ENCODE measurements around the gene SLC35B1.

SLC35B1 gene

DNA sequence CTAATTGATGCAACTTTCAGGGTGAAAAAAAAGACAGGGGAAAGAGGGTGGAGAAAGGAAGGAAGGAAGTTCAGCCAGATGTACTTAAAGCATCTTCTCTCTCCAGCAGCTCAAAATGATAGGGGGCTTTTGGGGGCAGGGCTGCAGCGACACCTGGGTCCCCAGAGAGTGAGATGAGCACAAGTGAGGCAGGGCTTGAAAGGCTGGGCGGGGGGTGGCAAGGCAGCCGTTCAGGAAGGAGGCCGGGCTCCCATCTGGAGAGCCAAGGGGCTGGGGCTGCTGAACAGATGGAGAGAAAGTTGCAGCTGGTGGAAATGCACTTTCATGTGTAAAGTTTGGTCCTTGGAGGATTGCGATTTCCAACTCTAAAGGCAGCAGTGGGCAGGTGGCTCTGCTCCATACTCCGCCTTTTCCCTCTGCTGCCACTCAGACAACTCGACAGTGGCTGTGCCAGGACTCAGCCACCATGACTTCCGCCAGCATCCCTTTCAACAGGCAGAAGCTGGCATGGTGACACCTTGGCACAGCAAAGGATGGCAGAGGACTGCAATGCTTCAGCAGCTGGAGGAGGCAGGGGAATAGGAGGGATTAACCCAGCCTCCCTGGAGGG, 7.7 kb downstream of the SLC35B1 start:
- no peak for DNase-seq (ENCODE audit: low read depth)
- H3K4me3 ChIP-seq (ENCODE audit: low read depth, low read length) = no peak overlapping the region
- TF ChIP-seq, protein P1, sequence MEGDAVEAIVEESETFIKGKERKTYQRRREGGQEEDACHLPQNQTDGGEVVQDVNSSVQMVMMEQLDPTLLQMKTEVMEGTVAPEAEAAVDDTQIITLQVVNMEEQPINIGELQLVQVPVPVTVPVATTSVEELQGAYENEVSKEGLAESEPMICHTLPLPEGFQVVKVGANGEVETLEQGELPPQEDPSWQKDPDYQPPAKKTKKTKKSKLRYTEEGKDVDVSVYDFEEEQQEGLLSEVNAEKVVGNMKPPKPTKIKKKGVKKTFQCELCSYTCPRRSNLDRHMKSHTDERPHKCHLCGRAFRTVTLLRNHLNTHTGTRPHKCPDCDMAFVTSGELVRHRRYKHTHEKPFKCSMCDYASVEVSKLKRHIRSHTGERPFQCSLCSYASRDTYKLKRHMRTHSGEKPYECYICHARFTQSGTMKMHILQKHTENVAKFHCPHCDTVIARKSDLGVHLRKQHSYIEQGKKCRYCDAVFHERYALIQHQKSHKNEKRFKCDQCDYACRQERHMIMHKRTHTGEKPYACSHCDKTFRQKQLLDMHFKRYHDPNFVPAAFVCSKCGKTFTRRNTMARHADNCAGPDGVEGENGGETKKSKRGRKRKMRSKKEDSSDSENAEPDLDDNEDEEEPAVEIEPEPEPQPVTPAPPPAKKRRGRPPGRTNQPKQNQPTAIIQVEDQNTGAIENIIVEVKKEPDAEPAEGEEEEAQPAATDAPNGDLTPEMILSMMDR (IDR thresholded peaks at IDR 0.05; ENCODE audit: insufficient read depth, low read depth, low read length, missing control alignments) = no peak

DNA sequence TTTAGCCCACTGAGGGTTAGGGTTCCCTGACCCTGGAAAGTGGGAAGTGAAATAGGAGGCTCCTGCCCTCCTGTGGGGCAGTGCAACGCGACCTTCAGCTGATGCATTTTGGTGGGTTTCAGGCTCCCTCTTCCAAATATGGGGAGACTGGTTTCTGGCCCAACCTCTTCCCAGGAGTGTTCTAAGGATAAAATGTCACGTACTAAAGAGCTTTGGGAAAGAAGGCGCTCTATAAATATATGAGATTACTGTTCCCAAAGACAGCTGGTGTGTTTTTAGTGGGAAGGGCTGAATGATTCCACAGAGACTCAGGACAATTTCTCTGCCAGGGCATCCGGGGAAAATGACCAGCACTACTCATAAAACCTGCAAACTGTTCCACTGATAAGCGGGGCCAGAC, 9.8 kb downstream of the SLC35B1 start:
- TF ChIP-seq, protein P1 (IDR thresholded peaks at IDR 0.05; ENCODE audit: insufficient read depth, low read depth, low read length, missing control alignments) = no peak
- DNase-seq (ENCODE audit: low read depth) = no peak

DNA sequence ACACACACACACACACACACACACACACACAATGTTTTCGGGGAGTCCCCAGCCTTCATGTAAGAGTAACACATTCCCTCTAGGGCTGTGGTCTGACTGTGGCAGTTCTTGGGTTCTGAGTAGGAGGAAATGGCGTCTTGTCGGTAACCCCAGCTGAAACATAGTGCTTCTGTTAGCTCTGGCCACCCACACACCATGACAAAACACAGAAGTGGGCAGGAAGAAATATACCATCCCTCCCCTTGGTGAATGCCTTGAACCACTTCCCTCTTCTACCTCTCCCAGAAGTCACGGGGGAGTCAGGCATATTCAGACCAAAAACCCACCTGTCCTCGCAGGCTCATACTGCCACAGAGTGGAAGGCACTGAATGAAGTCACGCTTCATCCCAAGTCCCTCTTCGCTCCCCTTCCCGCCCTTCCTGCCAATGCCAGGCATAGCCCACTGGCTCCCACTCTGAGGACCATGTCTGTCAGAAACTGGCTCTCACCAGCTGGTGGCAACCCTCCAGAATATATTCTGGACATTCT, 11.5 kb downstream of the SLC35B1 start:
- no peak overlapping the region for H3K4me3 ChIP-seq (ENCODE audit: low read depth, low read length)
- TF ChIP-seq, protein P1 (IDR thresholded peaks at IDR 0.05; ENCODE audit: insufficient read depth, low read depth, low read length, missing control alignments) = no peak
- peak; percentile 83 for DNase-seq (ENCODE audit: low read depth)

More for the DNA sequence above, 9.8 kb downstream of the SLC35B1 start:
- H3K4me3 ChIP-seq (ENCODE audit: low read depth, low read length) = no peak overlapping the region

DNA sequence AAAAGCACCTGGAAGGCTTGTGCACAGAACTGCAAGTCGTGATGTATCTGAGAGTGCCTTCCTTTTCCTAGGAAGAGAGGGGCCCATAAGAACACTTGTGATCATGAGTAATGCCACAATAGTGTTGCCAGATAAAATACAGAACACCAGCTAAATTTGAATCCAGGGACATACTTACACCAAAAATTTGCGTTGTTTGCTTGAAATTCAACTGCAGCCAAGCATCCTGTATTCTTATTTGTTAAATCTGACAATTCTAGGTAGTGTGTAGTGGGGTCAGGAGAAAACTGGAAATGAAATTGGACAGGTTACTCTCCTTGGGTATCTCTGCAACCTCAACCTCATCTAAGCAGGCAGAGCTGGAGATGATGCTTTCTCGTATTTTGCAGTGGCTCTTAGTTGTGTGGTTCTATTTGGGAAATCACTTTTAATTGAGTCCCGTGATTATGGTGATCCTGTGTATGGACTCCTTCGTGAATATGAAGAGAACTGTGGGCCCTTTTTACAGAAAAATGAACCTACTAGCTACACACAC, 12.0 kb downstream of the SLC35B1 start:
- H3K4me3 ChIP-seq (ENCODE audit: low read depth, low read length) = no peak overlapping the region
- DNase-seq (ENCODE audit: low read depth) = no peak
- TF ChIP-seq, protein P1 (IDR thresholded peaks at IDR 0.05; ENCODE audit: insufficient read depth, low read depth, low read length, missing control alignments) = no peak

DNA sequence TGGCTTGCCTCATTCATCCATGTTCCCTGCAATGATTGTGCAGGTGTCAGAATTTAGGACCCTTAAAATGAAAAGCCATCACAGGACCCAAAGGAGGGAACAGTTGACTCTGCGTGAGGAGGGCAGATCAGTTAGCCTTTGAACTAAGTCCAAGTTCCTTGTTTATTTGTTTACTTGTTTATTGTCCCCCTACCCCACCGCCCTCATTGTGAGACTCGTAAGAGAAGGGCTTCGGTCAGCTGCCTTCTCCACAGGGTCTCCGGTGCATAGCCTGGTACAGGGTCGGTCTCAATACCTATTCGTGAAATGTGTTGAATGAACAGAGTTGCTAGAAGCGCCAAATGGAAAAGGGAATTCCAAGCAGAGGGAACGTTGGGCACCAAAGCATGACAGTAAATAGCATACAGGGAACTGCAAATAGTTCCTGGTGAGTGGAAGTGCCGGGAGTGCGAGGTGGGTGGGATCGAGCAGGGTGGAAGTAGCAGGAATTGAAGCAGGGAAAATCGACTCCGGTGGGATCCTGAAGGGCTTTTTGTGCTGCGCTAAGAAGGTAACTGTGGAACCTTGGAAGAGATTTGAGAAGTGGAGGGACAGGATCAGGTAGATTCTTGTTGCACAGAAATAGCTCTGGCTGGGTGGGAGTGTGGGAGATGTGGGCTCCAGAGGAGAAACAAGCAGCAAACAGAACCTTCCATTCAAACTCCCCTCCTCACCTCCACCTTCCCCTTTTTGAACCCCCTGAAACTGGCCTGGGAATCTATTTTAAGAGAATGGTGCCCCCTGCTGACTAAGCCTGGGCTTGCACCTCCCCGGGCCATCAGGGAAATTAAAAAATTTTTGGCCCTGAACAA, 12.7 kb downstream of the SLC35B1 start:
- no peak overlapping the region for H3K4me3 ChIP-seq (ENCODE audit: low read depth, low read length)
- peak; percentile 70 for DNase-seq (ENCODE audit: low read depth)
- TF ChIP-seq, protein P1 (IDR thresholded peaks at IDR 0.05; ENCODE audit: insufficient read depth, low read depth, low read length, missing control alignments) = peak; percentile 81

DNA sequence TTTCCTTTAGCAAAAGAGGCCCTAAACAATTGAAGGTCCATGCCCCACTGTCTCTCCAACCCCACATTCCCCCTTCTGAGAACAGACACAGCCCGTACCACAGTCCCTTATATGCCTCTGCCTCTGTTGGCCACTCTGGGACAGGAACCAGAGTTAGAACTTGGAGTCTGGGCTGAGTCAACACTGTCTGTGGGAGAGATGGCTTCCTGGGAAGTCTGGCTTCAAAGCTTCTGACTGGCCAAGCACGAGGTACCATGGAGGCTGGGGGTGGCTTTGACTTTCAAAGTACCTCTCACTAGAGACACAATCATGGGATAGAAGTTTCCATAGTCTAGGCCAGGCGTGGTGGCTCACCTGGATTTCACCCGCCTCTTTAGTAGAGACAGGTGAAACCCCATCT, 15.0 kb downstream of the SLC35B1 start:
- no peak for DNase-seq (ENCODE audit: low read depth)
- TF ChIP-seq, protein P1 (IDR thresholded peaks at IDR 0.05; ENCODE audit: insufficient read depth, low read depth, low read length, missing control alignments) = no peak
- H3K4me3 ChIP-seq (ENCODE audit: low read depth, low read length) = no peak overlapping the region

Data from GM12865 (cell line).